ENCODE results near the gene PARVA.

Gene PARVA

DNA sequence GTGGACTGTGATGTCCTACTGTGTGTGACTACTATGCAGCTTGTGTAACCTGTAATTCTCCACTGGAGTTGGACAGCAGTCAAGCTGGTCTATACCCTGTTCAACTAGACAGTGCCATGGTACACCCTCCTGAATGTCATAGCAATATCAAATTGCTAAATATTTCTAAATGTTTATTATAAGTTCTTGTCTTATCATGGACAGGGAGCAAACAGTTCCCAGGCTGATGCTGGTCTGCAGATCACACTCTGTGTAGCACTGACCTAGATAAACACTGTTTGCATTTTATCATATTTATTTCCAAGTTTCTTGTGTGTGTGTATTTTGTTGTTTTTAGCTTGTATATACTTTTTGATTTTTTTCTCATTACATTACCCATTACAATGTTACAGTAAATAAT lies 22.0 kb downstream of the PARVA start:
- TF ChIP-seq USF1 (IDR thresholded peaks at IDR 0.05) = no peak
- no peak for TF ChIP-seq CREB1 (IDR thresholded peaks at IDR 0.05; ENCODE audit: low read depth)
- no peak for TF ChIP-seq FOXM1 (IDR thresholded peaks at IDR 0.05; ENCODE audit: borderline replicate concordance, low read depth)
- no peak for TF ChIP-seq TCF12 (IDR thresholded peaks at IDR 0.05; ENCODE audit: low read depth)
- TF ChIP-seq MAX (IDR thresholded peaks at IDR 0.05) = no peak
- TF ChIP-seq NFIC (IDR thresholded peaks at IDR 0.05) = no peak
- no peak for TF ChIP-seq CEBPB (IDR thresholded peaks at IDR 0.05)
- TF ChIP-seq TAF1 (IDR thresholded peaks at IDR 0.05; ENCODE audit: low read depth) = no peak
- no peak for TF ChIP-seq ZBTB7A (IDR thresholded peaks at IDR 0.05; ENCODE audit: low read depth)
- no peak for TF ChIP-seq EGR1 (IDR thresholded peaks at IDR 0.05)
- no peak for TF ChIP-seq TEAD4 (IDR thresholded peaks at IDR 0.05)
- TF ChIP-seq RAD21 (IDR thresholded peaks at IDR 0.05; ENCODE audit: low read depth) = no peak

GRCh38 chr11:12402025-12402424 lies 24.7 kb downstream of the PARVA start:
- TF ChIP-seq EGR1 (IDR thresholded peaks at IDR 0.05) = no peak
- no peak for TF ChIP-seq CREB1 (IDR thresholded peaks at IDR 0.05; ENCODE audit: low read depth)
- no peak for TF ChIP-seq TAF1 (IDR thresholded peaks at IDR 0.05; ENCODE audit: low read depth)
- TF ChIP-seq NFIC (IDR thresholded peaks at IDR 0.05) = no peak
- no peak for TF ChIP-seq RAD21 (IDR thresholded peaks at IDR 0.05; ENCODE audit: low read depth)
- TF ChIP-seq CEBPB (IDR thresholded peaks at IDR 0.05) = no peak
- TF ChIP-seq REST (IDR thresholded peaks at IDR 0.05; ENCODE audit: low read depth) = no peak
- no peak for TF ChIP-seq EP300 (IDR thresholded peaks at IDR 0.05; ENCODE audit: borderline replicate concordance)
- no peak for TF ChIP-seq FOXM1 (IDR thresholded peaks at IDR 0.05; ENCODE audit: borderline replicate concordance, low read depth)
- TF ChIP-seq ZBTB7A (IDR thresholded peaks at IDR 0.05; ENCODE audit: low read depth) = no peak
- TF ChIP-seq MAX (IDR thresholded peaks at IDR 0.05) = no peak
- TF ChIP-seq TEAD4 (IDR thresholded peaks at IDR 0.05) = no peak
- no peak for TF ChIP-seq USF1 (IDR thresholded peaks at IDR 0.05)
- TF ChIP-seq TCF12 (IDR thresholded peaks at IDR 0.05; ENCODE audit: low read depth) = no peak
- no peak for TF ChIP-seq YY1 (IDR thresholded peaks at IDR 0.05; ENCODE audit: low read depth)

- TF ChIP-seq EGR1 (IDR thresholded peaks at IDR 0.05) = no peak
- TF ChIP-seq TCF12 (IDR thresholded peaks at IDR 0.05; ENCODE audit: low read depth) = no peak
- TF ChIP-seq YY1 (IDR thresholded peaks at IDR 0.05; ENCODE audit: low read depth) = no peak
- no peak for TF ChIP-seq EP300 (IDR thresholded peaks at IDR 0.05; ENCODE audit: borderline replicate concordance)
- no peak for TF ChIP-seq NFIC (IDR thresholded peaks at IDR 0.05)
- TF ChIP-seq CREB1 (IDR thresholded peaks at IDR 0.05; ENCODE audit: low read depth) = no peak
- TF ChIP-seq FOXM1 (IDR thresholded peaks at IDR 0.05; ENCODE audit: borderline replicate concordance, low read depth) = no peak
- no peak for TF ChIP-seq TEAD4 (IDR thresholded peaks at IDR 0.05)
- TF ChIP-seq USF1 (IDR thresholded peaks at IDR 0.05) = no peak
- no peak for TF ChIP-seq MAX (IDR thresholded peaks at IDR 0.05)
- no peak for TF ChIP-seq CEBPB (IDR thresholded peaks at IDR 0.05)
- TF ChIP-seq REST (IDR thresholded peaks at IDR 0.05; ENCODE audit: low read depth) = no peak
- no peak for TF ChIP-seq RAD21 (IDR thresholded peaks at IDR 0.05; ENCODE audit: low read depth)
- no peak for TF ChIP-seq ZBTB7A (IDR thresholded peaks at IDR 0.05; ENCODE audit: low read depth)
- no peak for TF ChIP-seq TAF1 (IDR thresholded peaks at IDR 0.05; ENCODE audit: low read depth)
Observed at GRCh38 chr11:12402691-12403120, 25.3 kb downstream of the PARVA start.

- TF ChIP-seq TAF1 (IDR thresholded peaks at IDR 0.05; ENCODE audit: low read depth) = no peak
Observed at GRCh38 chr11:12403122-12403996, 26.0 kb downstream of the PARVA start.

GRCh38 chr11:12403997-12404350 lies 26.6 kb downstream of the PARVA start:
- TF ChIP-seq CEBPB (IDR thresholded peaks at IDR 0.05) = no peak
- no peak for TF ChIP-seq TAF1 (IDR thresholded peaks at IDR 0.05; ENCODE audit: low read depth)
- TF ChIP-seq YY1 (IDR thresholded peaks at IDR 0.05; ENCODE audit: low read depth) = no peak
- no peak for TF ChIP-seq REST (IDR thresholded peaks at IDR 0.05; ENCODE audit: low read depth)
- TF ChIP-seq CREB1 (IDR thresholded peaks at IDR 0.05; ENCODE audit: low read depth) = no peak
- TF ChIP-seq ZBTB7A (IDR thresholded peaks at IDR 0.05; ENCODE audit: low read depth) = no peak
- no peak for TF ChIP-seq USF1 (IDR thresholded peaks at IDR 0.05)
- no peak for TF ChIP-seq TCF12 (IDR thresholded peaks at IDR 0.05; ENCODE audit: low read depth)

Measured in Ishikawa (cell line).